VCaP (cell line): ENCODE measurements around the gene HABP4.

Experiments used
- H3K27ac ChIP-seq: fragments of 450-650 bp; 2 replicates; pipeline ENCODE4 v1.5.1; 2017
- TF ChIP-seq, protein P1 (sequence below): fragments of 450-650 bp; conservative IDR thresholded peaks from 2 replicates; pipeline ENCODE4 v1.5.1; 2017; ENCODE audit warnings: mild to moderate bottlenecking, moderate library complexity

The HABP4 gene

DNA sequence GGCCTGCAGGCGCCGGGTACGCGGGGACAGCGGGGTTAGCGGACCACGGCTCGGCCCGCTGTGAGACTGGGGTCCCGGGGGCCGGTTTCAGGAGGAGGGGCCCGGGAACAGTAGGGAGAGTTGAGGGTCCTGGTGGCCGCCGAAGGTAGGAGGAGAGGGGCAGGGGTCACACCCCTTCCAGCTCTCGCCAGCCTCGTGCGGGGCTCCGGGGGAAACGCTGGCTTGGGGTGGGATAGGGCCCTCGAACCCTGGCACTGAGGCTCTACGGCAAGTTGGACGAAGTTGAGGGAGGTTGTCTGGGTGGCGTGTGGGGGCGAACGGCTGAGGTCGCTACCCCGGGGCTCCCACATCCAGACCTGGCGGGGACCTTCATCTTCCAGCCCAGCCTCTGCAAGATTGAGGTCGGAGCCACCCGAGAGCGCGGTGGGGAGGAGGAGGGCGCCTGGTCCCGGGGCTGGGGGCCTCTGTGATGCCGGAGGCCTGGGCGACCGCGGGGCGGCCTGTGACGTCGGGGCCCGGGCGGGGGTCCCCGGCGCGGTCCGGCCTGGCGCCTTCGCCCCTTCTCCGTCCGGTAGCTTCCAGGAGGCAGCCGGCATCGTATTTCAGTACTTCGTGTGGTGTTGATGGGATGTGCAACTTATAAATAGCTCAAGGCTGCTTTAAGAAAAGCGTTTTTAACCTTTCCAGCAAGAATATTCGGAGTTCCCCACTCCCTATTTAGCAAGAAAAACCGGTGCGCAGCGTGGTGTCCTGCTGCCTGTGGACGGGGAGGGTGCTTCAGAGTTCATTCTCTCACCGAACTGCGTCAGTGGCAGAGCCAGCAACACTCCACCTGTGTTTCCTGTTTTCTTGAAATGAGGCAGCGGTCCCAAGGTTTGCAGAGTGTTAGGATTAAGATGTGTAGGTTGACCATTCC, 902 bp downstream of the HABP4 start:
- TF ChIP-seq, protein P1, sequence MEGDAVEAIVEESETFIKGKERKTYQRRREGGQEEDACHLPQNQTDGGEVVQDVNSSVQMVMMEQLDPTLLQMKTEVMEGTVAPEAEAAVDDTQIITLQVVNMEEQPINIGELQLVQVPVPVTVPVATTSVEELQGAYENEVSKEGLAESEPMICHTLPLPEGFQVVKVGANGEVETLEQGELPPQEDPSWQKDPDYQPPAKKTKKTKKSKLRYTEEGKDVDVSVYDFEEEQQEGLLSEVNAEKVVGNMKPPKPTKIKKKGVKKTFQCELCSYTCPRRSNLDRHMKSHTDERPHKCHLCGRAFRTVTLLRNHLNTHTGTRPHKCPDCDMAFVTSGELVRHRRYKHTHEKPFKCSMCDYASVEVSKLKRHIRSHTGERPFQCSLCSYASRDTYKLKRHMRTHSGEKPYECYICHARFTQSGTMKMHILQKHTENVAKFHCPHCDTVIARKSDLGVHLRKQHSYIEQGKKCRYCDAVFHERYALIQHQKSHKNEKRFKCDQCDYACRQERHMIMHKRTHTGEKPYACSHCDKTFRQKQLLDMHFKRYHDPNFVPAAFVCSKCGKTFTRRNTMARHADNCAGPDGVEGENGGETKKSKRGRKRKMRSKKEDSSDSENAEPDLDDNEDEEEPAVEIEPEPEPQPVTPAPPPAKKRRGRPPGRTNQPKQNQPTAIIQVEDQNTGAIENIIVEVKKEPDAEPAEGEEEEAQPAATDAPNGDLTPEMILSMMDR = no peak
- H3K27ac ChIP-seq = peak overlapping the region; percentile 62

DNA sequence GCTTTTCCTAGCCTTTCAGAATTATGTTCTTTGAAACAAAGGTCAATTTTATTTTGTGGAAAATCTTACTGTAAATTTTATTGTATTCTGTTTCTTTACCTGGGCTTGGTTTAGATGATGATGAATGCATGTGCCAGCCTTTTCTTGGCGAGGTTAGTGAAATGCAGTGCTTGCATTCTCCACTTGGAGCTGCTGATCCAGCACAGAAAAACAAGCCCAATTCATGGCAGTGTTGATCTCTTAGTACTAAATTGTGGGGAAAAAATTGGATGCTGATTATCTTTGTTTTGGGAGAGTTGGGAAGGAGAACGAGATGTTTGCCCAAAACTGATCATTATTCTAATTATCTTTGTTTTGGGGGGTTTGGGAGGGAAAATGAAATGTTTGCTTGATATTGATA, 3.7 kb downstream of the HABP4 start:
- TF ChIP-seq, protein P1 = peak; percentile 75
- no peak overlapping the region for H3K27ac ChIP-seq

DNA sequence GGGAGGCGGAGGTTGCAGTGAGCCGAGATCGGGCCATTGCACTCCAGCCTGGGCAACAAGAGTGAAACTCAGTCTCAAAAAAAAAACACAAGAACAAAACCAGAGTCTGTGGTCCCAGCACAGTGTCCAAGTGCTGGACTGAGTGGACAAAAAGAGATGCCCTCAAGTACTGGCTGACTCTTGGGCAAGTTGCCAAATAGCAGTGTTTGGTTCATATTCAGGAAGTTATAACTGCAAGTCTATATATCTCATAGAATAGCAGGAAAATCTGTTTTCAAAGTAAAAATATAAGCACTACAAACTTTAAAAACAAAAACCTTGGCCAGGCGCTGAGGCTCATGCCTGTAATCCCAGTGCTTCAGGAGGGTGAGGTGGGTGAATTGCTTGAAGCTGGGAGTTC, 7.3 kb downstream of the HABP4 start:
- TF ChIP-seq, protein P1 = no peak

DNA sequence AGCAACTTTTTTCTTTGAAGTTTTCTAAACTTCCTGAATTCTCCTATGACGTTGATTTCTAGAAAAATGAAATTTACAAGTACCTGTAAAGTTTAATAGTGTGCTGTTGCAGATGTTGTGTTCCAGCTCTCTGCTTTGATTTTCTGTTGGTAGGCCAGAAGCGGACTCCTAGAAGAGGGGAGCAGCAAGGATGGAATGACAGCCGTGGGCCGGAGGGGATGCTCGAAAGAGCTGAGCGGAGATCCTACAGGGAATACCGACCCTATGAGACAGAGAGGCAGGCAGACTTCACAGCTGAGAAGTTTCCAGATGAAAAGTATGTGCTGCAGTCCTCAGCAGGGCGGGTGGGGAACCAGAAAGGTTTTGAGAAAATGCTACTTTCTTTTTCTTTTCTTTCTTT, 8.3 kb downstream of the HABP4 start:
- TF ChIP-seq, protein P1 = no peak
- no peak overlapping the region for H3K27ac ChIP-seq

More for the DNA sequence above, 7.3 kb downstream of the HABP4 start:
- H3K27ac ChIP-seq = no peak overlapping the region

DNA sequence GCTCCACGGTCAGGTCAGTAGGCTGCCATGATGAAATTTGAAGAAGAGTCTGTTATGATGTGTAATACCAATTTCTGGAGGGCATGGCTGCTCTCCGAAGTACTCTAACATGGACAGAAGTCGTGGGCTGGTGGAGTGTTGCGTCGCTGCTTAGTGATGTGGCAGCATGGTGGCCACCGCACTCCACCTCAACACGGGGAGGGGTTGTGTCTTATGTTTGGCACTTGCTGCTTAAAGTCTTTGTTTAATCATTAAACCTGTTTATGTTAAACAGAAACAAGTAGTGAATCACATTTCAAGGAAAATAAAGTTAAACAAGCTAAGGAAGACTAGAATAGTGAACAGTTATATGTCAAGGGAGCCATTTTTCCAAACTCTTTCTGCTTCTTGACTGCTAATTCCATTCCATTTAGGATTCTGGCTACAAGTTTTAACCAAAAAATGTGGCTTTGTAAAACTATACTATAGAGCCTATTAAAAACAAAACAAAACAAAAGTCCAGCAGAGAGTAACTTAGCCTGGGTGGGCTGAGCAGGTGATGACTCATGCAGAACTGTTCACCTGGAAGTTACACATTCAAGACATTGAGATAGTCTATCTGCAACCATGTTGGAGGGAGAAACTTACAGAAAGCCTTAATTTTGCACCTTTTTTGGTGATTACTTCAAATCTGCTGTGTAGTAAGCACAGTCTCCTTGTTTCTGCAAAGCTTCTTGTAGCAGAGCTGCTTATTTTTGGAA, 9.5 kb downstream of the HABP4 start:
- H3K27ac ChIP-seq = no peak overlapping the region
- TF ChIP-seq, protein P1 = no peak

DNA sequence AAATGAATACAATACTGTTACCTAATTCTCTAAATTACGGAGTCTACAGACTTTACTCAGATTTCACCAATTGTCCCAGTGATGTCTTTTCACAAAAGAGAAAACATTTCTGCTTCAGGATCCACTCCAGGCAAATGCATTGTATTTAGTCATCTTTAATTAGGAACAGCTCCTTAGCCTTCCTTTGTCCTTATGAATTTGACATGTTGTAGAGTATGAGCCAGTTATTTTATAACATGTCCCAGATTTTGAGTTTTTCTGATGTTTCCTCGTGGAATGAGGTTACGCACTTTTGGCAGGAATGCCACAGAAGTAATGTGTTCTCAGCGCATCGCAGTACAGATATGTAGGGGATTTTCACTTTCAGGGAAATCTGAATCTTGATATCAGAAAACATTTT, 10.5 kb downstream of the HABP4 start:
- TF ChIP-seq, protein P1 = no peak
- no peak overlapping the region for H3K27ac ChIP-seq

DNA sequence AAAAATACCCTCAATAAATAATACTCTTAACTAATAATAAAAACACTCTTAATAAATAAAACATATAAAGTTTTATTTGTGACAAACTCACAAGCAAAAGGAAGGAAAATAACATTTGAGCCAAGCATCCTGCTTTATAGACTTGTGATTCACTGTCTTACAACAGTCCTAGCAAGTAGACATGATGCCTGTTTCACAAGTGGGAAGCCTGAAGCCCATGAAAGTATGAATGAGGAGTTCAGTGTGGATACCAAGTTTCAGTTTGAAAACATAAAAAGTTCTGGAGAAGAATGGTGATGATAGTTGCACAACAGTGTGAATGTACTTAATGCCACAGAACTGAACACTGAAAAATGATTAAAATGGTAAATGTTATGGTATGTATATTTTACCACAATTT, 10.9 kb downstream of the HABP4 start:
- TF ChIP-seq, protein P1 = no peak
- H3K27ac ChIP-seq = no peak overlapping the region
